ENCODE measurements around the gene MBNL2.
A peak's percentile ranks its signal among the peaks of the same experiment; 100 is the strongest.

Gene MBNL2

GRCh38 chr13:97255515-97256021, 33.4 kb downstream of the MBNL2 start:
- DNase-seq, result no peak

GRCh38 chr13:97256343-97256783, 34.2 kb downstream of the MBNL2 start:
- no peak for DNase-seq

GRCh38 chr13:97257228-97257755, 35.2 kb downstream of the MBNL2 start:
- no peak for DNase-seq

- peak in 1 of 2 donors; percentile 19 for DNase-seq
Measured at GRCh38 chr13:97257800-97258799, 36.0 kb downstream of the MBNL2 start.

- no peak for DNase-seq
Measured at GRCh38 chr13:97258801-97259200, 36.7 kb downstream of the MBNL2 start.

GRCh38 chr13:97259410-97259797, 37.3 kb downstream of the MBNL2 start:
- no peak for DNase-seq

- no peak for DNase-seq
Measured at GRCh38 chr13:97259798-97260714, 37.9 kb downstream of the MBNL2 start.

GRCh38 chr13:97261254-97262005, 39.3 kb downstream of the MBNL2 start:
- peak; percentile 3 to 36 for DNase-seq

GRCh38 chr13:97262058-97262457, 39.9 kb downstream of the MBNL2 start:
- peak in 1 of 2 donors; percentile 14 for DNase-seq

GRCh38 chr13:97263160-97263559, 41.0 kb downstream of the MBNL2 start:
- no peak for DNase-seq

GRCh38 chr13:97264663-97265062, 42.5 kb downstream of the MBNL2 start:
- DNase-seq, result no peak

- DNase-seq, result no peak
Measured at GRCh38 chr13:97266332-97266731, 44.2 kb downstream of the MBNL2 start.

- DNase-seq, result no peak
Measured at GRCh38 chr13:97266772-97267417, 44.8 kb downstream of the MBNL2 start.

- DNase-seq, result no peak
Measured at GRCh38 chr13:97267418-97268059, 45.4 kb downstream of the MBNL2 start.

GRCh38 chr13:97268772-97269171, 46.6 kb downstream of the MBNL2 start:
- DNase-seq, result no peak

GRCh38 chr13:97269603-97270002, 47.5 kb downstream of the MBNL2 start:
- no peak for DNase-seq

GRCh38 chr13:97272526-97272925, 50.4 kb downstream of the MBNL2 start:
- no peak for DNase-seq

GRCh38 chr13:97273341-97273831, 51.3 kb downstream of the MBNL2 start:
- DNase-seq, result no peak

- no peak for DNase-seq
Measured at GRCh38 chr13:97274829-97275649, 52.9 kb downstream of the MBNL2 start.

Data from CD4-positive, alpha-beta T cell treated with Interferon alpha-2 for 1 hour (primary cell).